Natural killer cell (primary cell): Measurements from ENCODE around the gene IL15. TPM values are rescaled to one million over a fixed set of nuclear protein-coding genes. Genes with fewer than 3 reads are reported as not detected.
"Not testable (repeated sequence)": the region's sequence is repeated elsewhere in the genome, so short reads cannot be mapped to it uniquely, and the experiment has no call there.

Experiments used
- ATAC-seq, 3 donors: fragments of 150-1000 bp in 2 of 3; fragments of 200-7000 bp in 1 of 3; cut with Tn5 transposase; 1 replicate in 1 of 3; 2 replicates in 2 of 3; pipeline ENCODE4 v1.10.0; 2021; ENCODE audit warnings: mild to moderate bottlenecking in 2 of 3, moderate library complexity in 2 of 3
- DNase-seq, 2 donors: peaks; one replicate each; pipeline versions ENCODE4 v3.0.0 to v3.0.0-alpha.2; 2013 to 2021; ENCODE audit warnings: mixed read lengths in 1 of 2
- H3K27ac ChIP-seq: one replicate; pipeline ENCODE4 v1.5.1; 2013; ENCODE audit warnings: mild to moderate bottlenecking, low read length
- H3K27me3 ChIP-seq: one replicate; pipeline ENCODE4 v1.6.1; 2013; ENCODE audit warnings: low read length; ENCODE audit not compliant: control insufficient read depth, insufficient read depth
- H3K36me3 ChIP-seq: one replicate; pipeline ENCODE4 v1.6.1; 2013; ENCODE audit warnings: low read length; ENCODE audit not compliant: control insufficient read depth, insufficient read depth
- H3K4me1 ChIP-seq: one replicate; pipeline ENCODE4 v1.6.1; 2013; ENCODE audit warnings: low read length; ENCODE audit not compliant: control insufficient read depth, insufficient read depth
- H3K4me3 ChIP-seq: one replicate; pipeline ENCODE4 v1.5.1; 2013; ENCODE audit warnings: low read length
- H3K9me3 ChIP-seq: one replicate; pipeline ENCODE4 v1.6.1; 2013; ENCODE audit warnings: low read length; ENCODE audit not compliant: control insufficient read depth, insufficient read depth
- H3K27ac Mint-ChIP-seq, 2 donors: one replicate each; pipeline ENCODE4 v1.8.0; 2022; ENCODE audit warnings: mild to moderate bottlenecking in 2 of 2, mixed read lengths in 2 of 2, moderate library complexity in 1 of 2
- H3K27me3 Mint-ChIP-seq, 2 donors: one replicate each; pipeline ENCODE4 v1.8.0; 2022; ENCODE audit warnings: low read depth in 2 of 2, mixed read lengths in 2 of 2
- H3K36me3 Mint-ChIP-seq: one replicate; pipeline ENCODE4 v1.8.0; 2022; ENCODE audit warnings: mixed read lengths
- H3K4me1 Mint-ChIP-seq, 2 donors: one replicate each; pipeline ENCODE4 v1.8.0; 2022; ENCODE audit warnings: mixed read lengths in 2 of 2
- H3K4me3 Mint-ChIP-seq: one replicate; pipeline ENCODE4 v1.8.0; 2022; ENCODE audit warnings: mild to moderate bottlenecking, moderate library complexity, mixed read lengths
- H3K9me3 Mint-ChIP-seq, 2 donors: one replicate each; pipeline ENCODE4 v1.8.0; 2022; ENCODE audit warnings: mixed read lengths in 2 of 2
- CTCF ChIP-seq: fragments of 200-600 bp; IDR thresholded peaks from one replicate; pipeline ENCODE4 v1.8.0; 2022; ENCODE audit warnings: antibody characterized with exemption
- WGBS: methylation state at CpG from one replicate; pipeline ENCODE4 v1.1.7; 2013; ENCODE audit warnings: missing lambda C conversion rate; ENCODE audit not compliant: insufficient coverage; 5-methylcytosine and 5-hydroxymethylcytosine counted together
- intact Hi-C: fragments of 100-400 bp; cut with micrococcal nuclease; formaldehyde crosslinking; loops from one replicate; pipeline ENCODE4 v1.14.2; 2022
- total RNA-seq, 4 donors: library from RNA; stranded (reverse); fragments of 120-200 nt in 1 of 4; gene quantifications; one replicate each; pipeline versions ENCODE4 v1.2.3 to v1.2.4, GENCODE V29; 2013 to 2022

IL15 gene
- total RNA-seq, 3 donors from 2014 or later (not counting 1 experiment from before 2014, with no cell fraction given): 6.0 to 8.1 (median 7.8) TPM

GRCh38 chr4:141610365-141610764 lies 26.0 kb upstream of the IL15 start:
- H3K36me3 ChIP-seq: no peaks in the 10 kb centered on the region
- H3K4me1 ChIP-seq: peaks cover under 1% of the 10 kb centered on the region
- ATAC-seq (no peak), DNase-seq (no peak)
- Mint-ChIP-seq H3K36me3 (no peaks in the 10 kb centered on the region), H3K4me1 (peaks cover 0 to 7% of the 10 kb centered on the region in 2 donors), H3K4me3 (no peak overlapping the region), H3K27me3 (peaks cover 0 to 7% of the 10 kb centered on the region in 2 donors), H3K27ac (no peak overlapping the region), H3K9me3 (no peaks in the 10 kb centered on the region)
- intact Hi-C loops: no loop called here
- no peak overlapping the region for H3K27ac ChIP-seq
- no peaks in the 10 kb centered on the region for H3K27me3 ChIP-seq
- no peak overlapping the region for H3K4me3 ChIP-seq
- H3K9me3 ChIP-seq: no peaks in the 10 kb centered on the region
- TF ChIP-seq CTCF: no peak

GRCh38 chr4:141614878-141615586 lies 21.4 kb upstream of the IL15 start:
- Mint-ChIP-seq H3K4me3 (no peak overlapping the region), H3K4me1 (peaks cover 0 to 11% of the 10 kb centered on the region in 2 donors), H3K27ac (no peak overlapping the region), H3K36me3 (no peaks in the 10 kb centered on the region), H3K9me3 (peaks cover 0 to 3% of the 10 kb centered on the region in 2 donors), H3K27me3 (peaks cover 0 to 19% of the 10 kb centered on the region in 2 donors)
- intact Hi-C loops: no loop called here
- WGBS: 59% methylated on average over 11 of the region's 11 CpGs
- no peaks in the 10 kb centered on the region for H3K27me3 ChIP-seq
- no peak for TF ChIP-seq CTCF
- no peak overlapping the region for H3K27ac ChIP-seq
- DNase-seq: no peak
- no peaks in the 10 kb centered on the region for H3K4me1 ChIP-seq
- no peaks in the 10 kb centered on the region for H3K36me3 ChIP-seq
- peak in 1 of 3 donors; percentile 62 for ATAC-seq
- H3K4me3 ChIP-seq: no peak overlapping the region
- no peaks in the 10 kb centered on the region for H3K9me3 ChIP-seq

GRCh38 chr4:141615587-141615918 lies 20.8 kb upstream of the IL15 start:
- H3K36me3 ChIP-seq, H3K27me3 ChIP-seq, ATAC-seq, H3K9me3 ChIP-seq, H3K4me3 Mint-ChIP-seq, H3K27ac Mint-ChIP-seq, H3K4me3 ChIP-seq, H3K4me1 ChIP-seq, H3K36me3 Mint-ChIP-seq, intact Hi-C loops, H3K27ac ChIP-seq, DNase-seq, H3K9me3 Mint-ChIP-seq: not testable (repeated sequence)
- peaks cover 0 to 11% of the 10 kb centered on the region in 2 donors for H3K4me1 Mint-ChIP-seq
- 98% methylated on average over 8 of the region's 8 CpGs for WGBS
- peaks cover 0 to 17% of the 10 kb centered on the region in 2 donors for H3K27me3 Mint-ChIP-seq

- Histone ChIP-seq H3K27ac (no peak overlapping the region), H3K27me3 (no peaks in the 10 kb centered on the region), H3K4me3 (no peak overlapping the region), H3K9me3 (no peaks in the 10 kb centered on the region), H3K36me3 (no peaks in the 10 kb centered on the region), H3K4me1 (no peaks in the 10 kb centered on the region)
- Mint-ChIP-seq H3K4me1 (peaks cover 0 to 5% of the 10 kb centered on the region in 2 donors), H3K9me3 (peaks cover 0 to 3% of the 10 kb centered on the region in 2 donors), H3K36me3 (no peaks in the 10 kb centered on the region), H3K27me3 (peaks cover 0 to 16% of the 10 kb centered on the region in 2 donors), H3K4me3 (no peak overlapping the region), H3K27ac (no peak overlapping the region)
- no peak for TF ChIP-seq CTCF
- ATAC-seq: no peak
- WGBS: 100% methylated on average over 1 of the region's 1 CpG
- no peak for DNase-seq
- intact Hi-C loops: no loop called here
These were observed 15.7 kb upstream of the IL15 start for GRCh38 chr4:141620715-141621114.
